ENCODE data around the gene COL6A3.

COL6A3 gene

GRCh38 chr2:237400199-237400598 is 13.8 kb downstream of the COL6A3 start:
- no peak for TF ChIP-seq CTCF (conservative IDR thresholded peaks at IDR 0.05; ENCODE audit: low read depth, low read length)
- no peak for DNase-seq (ENCODE audit: low read depth)
- no peak overlapping the region for H3K4me3 ChIP-seq (ENCODE audit: low read length)

DNA sequence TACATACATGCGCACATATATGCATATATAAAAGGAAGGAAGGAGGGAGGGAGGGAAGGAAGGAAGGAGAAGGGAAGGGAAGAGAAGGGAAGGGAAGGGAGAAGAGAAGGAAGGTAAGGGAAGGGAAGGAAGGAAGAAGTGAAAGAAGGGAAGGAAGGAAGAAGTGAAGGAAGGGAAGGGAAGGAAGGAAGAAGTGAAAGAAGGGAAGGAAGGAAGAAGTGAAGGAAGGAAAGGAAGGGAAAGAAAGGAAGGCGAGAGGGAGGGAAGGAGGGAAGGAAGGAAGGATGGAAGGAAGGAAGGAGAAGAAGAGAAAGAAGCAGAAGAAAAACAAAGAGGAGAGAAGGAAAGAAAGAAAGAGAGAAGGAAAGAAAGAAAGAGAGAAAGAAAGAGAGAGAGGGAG is 16.9 kb downstream of the COL6A3 start:
- H3K4me3 ChIP-seq (ENCODE audit: low read length): no peak overlapping the region
- TF ChIP-seq CTCF (conservative IDR thresholded peaks at IDR 0.05; ENCODE audit: low read depth, low read length): no peak
- DNase-seq (ENCODE audit: low read depth): no peak

DNA sequence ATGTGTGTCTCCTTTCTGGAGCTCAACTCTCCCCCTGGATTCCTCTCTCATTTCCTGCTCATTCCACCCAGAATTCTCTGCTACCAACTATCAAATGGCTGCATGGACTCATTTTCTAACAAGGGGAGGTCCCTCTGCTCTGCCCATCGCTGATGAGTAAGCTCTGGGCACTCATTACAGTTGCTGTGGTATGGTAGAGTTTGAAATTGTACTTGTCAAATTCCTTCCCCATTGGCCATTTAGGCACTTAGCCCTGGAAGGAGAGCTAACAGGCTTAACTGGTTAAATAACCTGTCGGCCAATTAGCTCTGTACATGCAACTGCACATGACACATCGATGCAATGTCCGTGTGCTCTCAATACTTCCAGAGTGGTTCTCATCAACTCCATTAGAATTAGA is 20.4 kb downstream of the COL6A3 start:
- TF ChIP-seq CTCF (conservative IDR thresholded peaks at IDR 0.05; ENCODE audit: low read depth, low read length): no peak
- no peak for DNase-seq (ENCODE audit: low read depth)
- no peak overlapping the region for H3K4me3 ChIP-seq (ENCODE audit: low read length)

DNA sequence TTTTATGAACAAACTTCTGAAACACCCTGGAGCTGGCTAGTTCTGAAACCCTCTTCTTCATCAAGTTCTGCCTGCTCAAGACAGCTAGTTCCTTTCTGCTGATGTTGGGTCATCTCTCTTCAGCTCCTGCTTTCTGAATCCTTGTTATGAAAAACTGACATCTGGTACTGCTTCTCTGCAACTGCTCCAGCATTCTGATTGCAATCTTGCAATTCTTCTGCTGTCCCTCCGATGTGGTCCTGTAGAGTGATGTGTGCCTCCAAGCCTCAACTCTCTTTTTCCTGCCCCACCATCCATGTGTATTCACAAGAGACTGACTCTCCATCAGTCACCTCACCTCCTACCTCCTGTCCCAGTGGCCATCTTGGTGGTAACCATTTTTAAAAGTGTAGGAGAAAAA is 21.8 kb downstream of the COL6A3 start:
- no peak overlapping the region for H3K4me3 ChIP-seq (ENCODE audit: low read length)
- DNase-seq (ENCODE audit: low read depth): no peak
- TF ChIP-seq CTCF (conservative IDR thresholded peaks at IDR 0.05; ENCODE audit: low read depth, low read length): no peak

GRCh38 chr2:237391140-237391539 is 22.8 kb downstream of the COL6A3 start:
- TF ChIP-seq CTCF (conservative IDR thresholded peaks at IDR 0.05; ENCODE audit: low read depth, low read length): no peak
- DNase-seq (ENCODE audit: low read depth): no peak
- H3K4me3 ChIP-seq (ENCODE audit: low read length): no peak overlapping the region

DNA sequence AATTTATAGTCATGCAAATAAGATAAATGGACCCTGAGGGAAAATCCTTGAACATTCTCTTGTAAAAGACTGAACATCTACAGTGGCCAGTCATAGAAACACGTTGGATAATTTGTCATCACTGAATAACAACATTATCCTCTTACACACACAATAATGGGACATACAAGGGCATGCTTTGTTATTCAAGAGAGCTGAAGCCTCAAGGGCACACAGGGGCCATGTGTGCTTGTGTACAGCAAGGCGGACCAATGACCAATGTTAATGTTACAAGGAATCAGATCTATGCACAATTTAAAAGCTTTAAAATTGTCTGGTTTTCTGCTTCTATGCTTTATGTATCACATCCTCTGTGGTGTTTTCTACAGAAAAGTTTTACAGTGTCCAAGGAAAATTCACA is 23.7 kb downstream of the COL6A3 start:
- no peak for DNase-seq (ENCODE audit: low read depth)
- TF ChIP-seq CTCF (conservative IDR thresholded peaks at IDR 0.05; ENCODE audit: low read depth, low read length): no peak
- H3K4me3 ChIP-seq (ENCODE audit: low read length): no peak overlapping the region

DNA sequence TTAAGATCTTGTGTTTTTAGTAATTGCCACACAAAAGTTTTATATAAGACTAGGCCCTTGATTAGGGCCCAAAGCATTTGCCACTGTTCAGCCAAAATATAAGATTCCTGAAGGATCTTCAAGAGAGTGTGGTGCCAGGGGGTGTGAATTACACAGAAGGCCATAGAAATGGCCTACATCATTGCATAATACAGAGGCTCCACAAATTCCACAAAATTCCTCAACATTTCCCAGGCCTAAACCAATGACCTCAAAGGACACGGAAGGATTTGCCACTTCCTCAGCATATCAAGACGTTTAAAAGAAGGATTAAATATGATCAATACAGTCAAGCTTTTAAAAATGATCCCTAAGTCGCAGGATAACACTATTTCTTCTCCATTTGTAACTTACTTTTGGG is 24.1 kb downstream of the COL6A3 start:
- H3K4me3 ChIP-seq (ENCODE audit: low read length): no peak overlapping the region
- TF ChIP-seq CTCF (conservative IDR thresholded peaks at IDR 0.05; ENCODE audit: low read depth, low read length): no peak
- DNase-seq (ENCODE audit: low read depth): no peak

Data from retinal pigment epithelial cell (primary cell).